ENCODE data around the gene SPN.

DNA sequence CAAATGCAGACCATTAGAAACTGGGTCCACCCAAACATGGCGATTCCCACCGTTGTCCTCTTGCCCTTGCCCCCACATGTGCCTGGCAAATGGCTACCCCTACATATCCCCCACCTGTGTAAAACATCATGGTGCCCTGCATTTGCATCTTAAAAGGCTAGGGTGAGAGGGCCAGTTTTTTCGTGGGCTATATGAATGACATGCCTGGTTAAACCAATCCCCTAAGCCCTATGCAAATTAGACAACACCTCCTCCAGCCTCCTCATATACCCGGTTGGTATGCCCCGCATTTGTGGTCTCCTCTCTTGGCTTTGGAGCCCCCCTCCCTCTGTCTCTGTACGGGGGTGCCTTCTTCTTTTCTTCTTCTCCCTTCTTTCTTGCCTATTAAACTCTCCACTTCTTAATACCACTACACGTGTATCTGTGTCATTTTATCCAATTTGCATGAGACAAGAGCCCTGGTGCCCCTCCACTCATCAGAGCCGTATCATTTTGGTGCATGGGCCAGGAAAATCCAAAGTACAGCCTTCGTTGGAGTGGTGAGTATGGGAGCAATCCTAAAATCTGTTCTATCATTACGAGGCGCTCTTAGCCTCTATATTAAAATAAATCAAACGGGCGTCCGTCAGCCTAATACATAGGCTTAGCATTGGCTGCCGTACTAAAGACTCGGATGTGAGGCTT lies 46.0 kb downstream of the SPN start:
- TF ChIP-seq, protein P1, sequence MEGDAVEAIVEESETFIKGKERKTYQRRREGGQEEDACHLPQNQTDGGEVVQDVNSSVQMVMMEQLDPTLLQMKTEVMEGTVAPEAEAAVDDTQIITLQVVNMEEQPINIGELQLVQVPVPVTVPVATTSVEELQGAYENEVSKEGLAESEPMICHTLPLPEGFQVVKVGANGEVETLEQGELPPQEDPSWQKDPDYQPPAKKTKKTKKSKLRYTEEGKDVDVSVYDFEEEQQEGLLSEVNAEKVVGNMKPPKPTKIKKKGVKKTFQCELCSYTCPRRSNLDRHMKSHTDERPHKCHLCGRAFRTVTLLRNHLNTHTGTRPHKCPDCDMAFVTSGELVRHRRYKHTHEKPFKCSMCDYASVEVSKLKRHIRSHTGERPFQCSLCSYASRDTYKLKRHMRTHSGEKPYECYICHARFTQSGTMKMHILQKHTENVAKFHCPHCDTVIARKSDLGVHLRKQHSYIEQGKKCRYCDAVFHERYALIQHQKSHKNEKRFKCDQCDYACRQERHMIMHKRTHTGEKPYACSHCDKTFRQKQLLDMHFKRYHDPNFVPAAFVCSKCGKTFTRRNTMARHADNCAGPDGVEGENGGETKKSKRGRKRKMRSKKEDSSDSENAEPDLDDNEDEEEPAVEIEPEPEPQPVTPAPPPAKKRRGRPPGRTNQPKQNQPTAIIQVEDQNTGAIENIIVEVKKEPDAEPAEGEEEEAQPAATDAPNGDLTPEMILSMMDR (tag by site-specific recombination; IDR thresholded peaks at IDR 0.05), result no peak
- TF ChIP-seq KLF1 (tag by site-specific recombination; IDR thresholded peaks at IDR 0.05) (no peak), ZNF629 (tag by site-specific recombination; IDR thresholded peaks at IDR 0.05) (no peak), ZBTB17 (tag by site-specific recombination; IDR thresholded peaks at IDR 0.05) (no peak), ZBTB7A (tag by site-specific recombination; IDR thresholded peaks at IDR 0.05; ENCODE audit: low read depth) (no peak), ZNF660 (tag by site-specific recombination; IDR thresholded peaks at IDR 0.05) (no peak), ZNF155 (tag by site-specific recombination; IDR thresholded peaks at IDR 0.05) (no peak)
- TF ChIP-seq, protein P2, sequence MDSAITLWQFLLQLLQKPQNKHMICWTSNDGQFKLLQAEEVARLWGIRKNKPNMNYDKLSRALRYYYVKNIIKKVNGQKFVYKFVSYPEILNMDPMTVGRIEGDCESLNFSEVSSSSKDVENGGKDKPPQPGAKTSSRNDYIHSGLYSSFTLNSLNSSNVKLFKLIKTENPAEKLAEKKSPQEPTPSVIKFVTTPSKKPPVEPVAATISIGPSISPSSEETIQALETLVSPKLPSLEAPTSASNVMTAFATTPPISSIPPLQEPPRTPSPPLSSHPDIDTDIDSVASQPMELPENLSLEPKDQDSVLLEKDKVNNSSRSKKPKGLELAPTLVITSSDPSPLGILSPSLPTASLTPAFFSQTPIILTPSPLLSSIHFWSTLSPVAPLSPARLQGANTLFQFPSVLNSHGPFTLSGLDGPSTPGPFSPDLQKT (IDR thresholded peaks at IDR 0.05; ENCODE audit: borderline replicate concordance, low read depth, low read length), result no peak
- TF ChIP-seq, protein P3, sequence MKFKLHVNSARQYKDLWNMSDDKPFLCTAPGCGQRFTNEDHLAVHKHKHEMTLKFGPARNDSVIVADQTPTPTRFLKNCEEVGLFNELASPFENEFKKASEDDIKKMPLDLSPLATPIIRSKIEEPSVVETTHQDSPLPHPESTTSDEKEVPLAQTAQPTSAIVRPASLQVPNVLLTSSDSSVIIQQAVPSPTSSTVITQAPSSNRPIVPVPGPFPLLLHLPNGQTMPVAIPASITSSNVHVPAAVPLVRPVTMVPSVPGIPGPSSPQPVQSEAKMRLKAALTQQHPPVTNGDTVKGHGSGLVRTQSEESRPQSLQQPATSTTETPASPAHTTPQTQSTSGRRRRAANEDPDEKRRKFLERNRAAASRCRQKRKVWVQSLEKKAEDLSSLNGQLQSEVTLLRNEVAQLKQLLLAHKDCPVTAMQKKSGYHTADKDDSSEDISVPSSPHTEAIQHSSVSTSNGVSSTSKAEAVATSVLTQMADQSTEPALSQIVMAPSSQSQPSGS (tag by site-specific recombination; IDR thresholded peaks at IDR 0.05; ENCODE audit: low read depth), result no peak
- TF ChIP-seq, protein P4, sequence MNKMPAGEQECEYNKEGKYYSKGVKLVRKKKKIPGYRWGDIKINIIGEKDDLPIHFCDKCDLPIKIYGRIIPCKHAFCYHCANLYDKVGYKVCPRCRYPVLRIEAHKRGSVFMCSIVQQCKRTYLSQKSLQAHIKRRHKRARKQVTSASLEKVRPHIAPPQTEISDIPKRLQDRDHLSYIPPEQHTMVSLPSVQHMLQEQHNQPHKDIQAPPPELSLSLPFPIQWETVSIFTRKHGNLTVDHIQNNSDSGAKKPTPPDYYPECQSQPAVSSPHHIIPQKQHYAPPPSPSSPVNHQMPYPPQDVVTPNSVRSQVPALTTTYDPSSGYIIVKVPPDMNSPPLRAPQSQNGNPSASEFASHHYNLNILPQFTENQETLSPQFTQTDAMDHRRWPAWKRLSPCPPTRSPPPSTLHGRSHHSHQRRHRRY (tag by site-specific recombination; IDR thresholded peaks at IDR 0.05), result no peak
